HG03066 (cell line): Measurements from ENCODE around the gene LAMC2.
"Not testable (repeated sequence)": the region's sequence is repeated elsewhere in the genome, so short reads cannot be mapped to it uniquely, and the experiment has no call there.

Experiments used
- ATAC-seq: cut with Tn5 transposase; IDR thresholded peaks from one replicate; pipeline ENCODE4 v1.9.1; 2021; ENCODE audit warnings: low read depth; ENCODE audit not compliant: unreplicated experiment

LAMC2 gene

GRCh38 chr1:183251959-183252450 is 65.9 kb downstream of the LAMC2 start:
- no peak for ATAC-seq

DNA sequence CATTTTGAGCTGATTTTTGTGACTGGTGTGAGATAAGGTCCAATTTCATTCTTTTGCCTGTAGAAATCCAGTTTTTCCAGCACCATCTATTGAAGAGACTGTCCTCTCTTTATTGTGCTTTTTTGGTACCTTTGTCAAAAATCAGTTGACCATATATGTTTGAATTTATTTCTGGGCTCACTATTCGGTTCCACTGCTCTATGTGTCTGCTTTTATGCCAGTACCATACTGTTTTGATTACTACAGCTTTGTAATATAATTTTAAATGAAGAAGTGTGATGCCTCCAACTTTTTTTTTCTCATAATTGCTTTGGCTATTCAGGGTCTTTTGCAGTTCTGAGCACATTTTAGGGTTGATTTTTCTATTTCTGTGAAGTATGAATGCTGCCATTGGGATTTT is 69.0 kb downstream of the LAMC2 start:
- ATAC-seq, result no peak

- no peak for ATAC-seq
These were observed 73.9 kb downstream of the LAMC2 start for GRCh38 chr1:183259924-183260323.

GRCh38 chr1:183262628-183263200 is 76.7 kb downstream of the LAMC2 start:
- no peak for ATAC-seq

- no peak for ATAC-seq
These were observed 78.0 kb downstream of the LAMC2 start for GRCh38 chr1:183263886-183264602.

DNA sequence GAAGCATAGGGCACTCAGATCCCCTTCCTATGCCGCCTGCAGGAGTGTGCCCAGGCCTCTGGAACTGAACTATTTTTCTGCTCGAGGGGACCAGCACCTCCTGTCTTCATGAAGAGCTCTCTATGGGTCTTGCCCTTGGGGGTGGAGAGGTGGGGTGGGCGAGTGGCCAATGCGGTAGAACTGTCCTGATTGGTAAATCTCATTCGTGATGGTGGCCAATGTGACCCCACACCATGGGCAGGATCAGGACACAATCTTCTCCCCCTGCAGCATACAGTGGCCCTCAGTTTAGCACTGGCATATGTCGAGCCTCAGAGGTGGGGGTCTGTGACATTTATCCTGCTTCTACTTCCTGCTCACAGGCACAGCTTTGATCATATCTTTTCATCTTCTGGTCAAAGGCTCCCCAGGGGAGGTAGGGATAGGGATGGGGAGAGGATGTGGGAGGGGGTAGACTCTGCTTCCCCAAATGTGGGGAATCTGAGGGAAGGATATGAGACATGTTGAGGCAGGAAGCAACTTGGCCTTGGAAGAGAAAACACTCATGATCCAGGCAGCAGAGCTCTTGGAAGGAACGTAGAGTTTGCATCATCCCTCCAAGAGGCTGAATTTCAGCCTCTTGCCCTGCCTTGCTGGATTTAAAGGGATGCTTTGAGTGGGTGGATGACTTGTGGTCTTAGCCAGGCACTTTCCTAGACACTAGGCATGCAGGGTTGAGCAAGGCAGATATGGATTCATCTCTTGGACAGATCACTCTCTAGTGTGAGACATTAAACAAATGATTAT is 81.8 kb downstream of the LAMC2 start:
- ATAC-seq, result no peak

GRCh38 chr1:183270541-183271141 is 84.6 kb downstream of the LAMC2 start:
- no peak for ATAC-seq

DNA sequence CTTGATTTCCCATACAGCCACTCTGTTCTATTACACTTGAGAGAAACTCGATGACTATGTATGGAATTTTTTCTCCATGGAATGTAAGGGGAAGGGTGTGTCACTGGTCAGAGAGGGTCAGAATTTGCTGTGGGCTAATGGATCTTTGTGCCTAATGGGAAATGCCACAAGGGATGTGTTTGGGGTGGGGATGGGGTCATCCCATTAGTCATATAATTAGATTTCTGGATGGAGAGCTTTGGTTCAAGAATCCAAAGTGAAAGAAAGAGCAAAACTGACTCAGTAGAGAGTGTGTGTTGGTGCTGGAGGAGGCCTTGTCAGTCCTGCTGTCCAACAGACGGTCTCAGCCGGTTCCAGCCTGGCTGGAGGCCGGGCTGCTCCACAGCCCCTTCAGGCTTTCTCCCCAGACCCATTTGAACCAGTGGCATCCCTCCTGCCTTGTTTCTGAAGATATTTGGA is 86.4 kb downstream of the LAMC2 start:
- no peak for ATAC-seq

- no peak for ATAC-seq
These were observed 87.2 kb downstream of the LAMC2 start for GRCh38 chr1:183273300-183273699.

- ATAC-seq, result not testable (repeated sequence)
These were observed 87.9 kb downstream of the LAMC2 start for GRCh38 chr1:183273984-183274383.

DNA sequence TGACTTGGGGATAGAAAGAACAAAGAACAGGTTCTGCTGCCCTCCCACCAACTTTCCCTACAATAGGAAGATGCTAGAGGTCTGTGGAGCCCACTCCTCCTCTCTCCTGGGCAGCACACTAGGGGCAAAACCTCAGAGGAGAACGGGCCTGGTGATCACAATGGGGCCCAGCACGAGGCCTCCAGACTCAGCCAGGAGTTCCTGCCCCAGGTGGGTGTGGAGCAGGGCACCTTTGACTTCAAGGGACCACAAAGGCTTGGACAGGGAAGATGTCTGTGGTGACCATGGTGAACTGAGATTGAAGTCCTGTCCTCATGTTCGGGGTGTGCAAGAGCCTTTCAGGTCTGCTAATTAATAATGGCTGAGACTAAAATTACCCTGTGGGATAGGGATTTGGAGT is 88.8 kb downstream of the LAMC2 start:
- ATAC-seq, result no peak

DNA sequence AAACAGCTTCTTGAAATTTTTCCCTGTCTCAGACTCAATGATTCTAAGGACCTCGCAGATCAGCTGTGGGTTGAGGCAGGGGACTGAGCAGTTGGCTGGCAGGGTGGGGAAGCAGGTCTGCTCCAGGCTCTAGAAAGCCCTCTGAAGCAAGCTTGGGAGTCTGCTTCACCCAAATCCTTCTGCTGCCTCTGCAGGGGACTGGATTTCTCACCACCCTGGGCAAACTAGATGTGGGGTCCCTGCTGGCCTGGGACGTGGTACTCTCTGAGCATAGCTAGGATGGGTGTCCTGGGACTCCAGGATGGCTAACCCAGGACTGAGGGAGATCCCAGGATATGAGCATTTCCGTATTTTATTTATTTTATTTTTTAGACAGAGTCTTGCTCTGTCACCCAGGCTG is 89.3 kb downstream of the LAMC2 start:
- ATAC-seq, result no peak

DNA sequence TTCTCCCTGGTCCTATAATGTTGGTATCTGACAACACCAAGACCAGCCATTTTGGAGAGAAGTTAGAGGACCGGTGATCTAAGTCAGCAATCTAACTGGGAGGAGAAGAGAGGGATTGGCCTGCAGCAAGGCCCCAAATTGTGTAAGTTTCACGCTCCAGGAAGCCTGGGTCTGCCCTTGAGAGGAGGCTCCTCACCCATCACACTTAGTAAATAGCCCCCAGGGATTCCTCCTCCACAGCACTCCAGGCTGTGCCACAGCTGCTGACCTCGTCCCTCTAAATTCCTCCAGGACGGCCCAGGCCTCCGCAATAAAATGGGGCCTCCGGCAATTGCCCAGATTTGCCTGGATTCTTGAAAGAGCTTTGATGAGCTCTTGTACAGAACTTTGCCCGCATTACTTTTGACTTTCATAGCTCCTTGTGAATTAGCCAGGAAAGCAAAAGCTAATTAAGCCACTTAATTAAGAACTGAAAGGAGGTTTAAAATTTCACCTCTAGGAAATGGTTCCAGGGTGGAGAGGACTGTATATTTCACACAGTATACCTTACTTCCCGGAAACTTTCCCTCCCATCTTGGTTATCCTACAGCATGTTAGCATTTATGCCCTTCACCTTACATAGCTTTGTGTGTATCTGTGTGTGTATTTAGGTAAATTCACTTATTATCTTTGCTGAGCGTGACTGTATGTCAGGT is 90.5 kb downstream of the LAMC2 start:
- no peak for ATAC-seq

DNA sequence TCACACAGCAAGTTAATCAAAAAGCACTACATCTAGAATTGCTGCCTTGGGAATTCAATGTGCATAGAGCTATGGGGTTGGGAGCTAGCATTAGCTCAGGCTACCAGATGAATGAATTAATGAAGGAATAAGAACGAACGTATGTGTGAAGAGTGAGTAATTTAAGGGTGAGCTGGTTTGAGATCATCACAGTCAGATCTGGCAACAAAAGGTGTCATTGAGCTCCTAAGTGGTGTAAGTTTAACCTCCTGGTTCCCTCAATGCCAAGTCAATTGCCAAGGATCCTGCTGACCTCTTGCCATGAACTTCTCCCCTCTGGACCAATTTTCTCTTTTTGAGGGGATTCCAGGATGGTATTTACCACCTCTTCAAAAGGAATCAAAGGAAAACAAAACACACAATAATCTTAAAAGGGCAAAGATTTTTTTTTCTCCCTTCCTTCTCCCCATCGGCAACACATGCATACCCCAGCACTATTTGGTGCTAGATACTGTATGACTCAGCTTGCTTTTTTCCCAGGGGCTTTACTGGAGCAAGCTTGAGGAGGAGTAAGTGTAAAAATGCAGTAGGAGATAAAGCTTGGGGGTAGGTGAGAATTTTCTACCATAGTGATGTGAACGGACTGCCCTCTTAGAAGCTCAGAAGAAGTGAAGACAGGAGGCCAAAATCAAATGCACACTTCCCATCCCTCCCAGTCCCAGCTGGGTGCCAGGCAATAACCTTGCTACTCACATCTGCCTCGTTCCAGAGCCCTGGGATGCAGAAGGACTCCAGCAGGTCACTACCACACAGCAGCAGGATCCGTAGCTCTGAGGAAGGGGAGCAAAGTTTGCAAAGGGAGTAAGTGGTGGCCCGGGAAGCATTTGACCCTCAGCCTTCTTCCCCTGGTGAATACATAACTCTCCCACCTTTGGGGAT is 92.0 kb downstream of the LAMC2 start:
- no peak for ATAC-seq

GRCh38 chr1:183278739-183279591 is 92.9 kb downstream of the LAMC2 start:
- no peak for ATAC-seq

DNA sequence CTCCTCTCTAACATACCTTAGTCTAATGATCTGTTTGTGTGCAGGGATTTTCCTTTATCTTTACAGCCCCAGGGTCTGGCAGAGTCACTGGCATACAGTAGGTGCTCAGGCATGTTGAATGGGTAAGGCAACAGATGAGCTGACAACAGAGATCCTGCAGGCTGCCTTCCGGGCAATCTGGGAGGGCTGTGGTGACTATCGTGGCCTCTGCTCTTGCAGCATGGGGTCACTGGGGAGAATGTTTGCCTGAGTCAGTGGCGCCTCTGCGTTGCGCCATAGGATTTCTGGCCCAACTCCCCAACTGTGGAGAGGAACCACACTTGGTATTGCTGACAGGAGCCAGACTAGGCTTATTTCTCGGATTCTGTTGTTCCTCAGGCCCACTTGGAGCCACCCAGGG is 93.8 kb downstream of the LAMC2 start:
- ATAC-seq, result no peak

DNA sequence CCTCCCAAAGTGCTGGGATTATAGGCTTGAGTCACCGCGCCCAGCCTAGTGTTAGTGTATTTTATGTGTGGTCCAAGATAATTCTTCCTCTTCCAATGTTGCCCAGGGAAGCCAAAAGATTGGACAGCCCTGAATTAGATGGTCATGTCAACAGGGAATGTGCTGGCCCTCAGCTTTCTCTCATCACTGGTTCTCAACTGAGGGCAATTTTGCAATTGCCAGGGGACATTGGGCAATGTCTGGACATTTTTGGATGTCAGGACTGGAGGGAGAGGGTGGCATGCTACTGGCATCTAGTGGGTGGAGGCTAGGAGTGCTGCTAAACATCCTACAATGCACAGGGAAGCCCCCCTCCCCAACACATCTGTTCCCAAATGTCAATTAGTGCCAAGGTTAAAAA is 95.0 kb downstream of the LAMC2 start:
- no peak for ATAC-seq

DNA sequence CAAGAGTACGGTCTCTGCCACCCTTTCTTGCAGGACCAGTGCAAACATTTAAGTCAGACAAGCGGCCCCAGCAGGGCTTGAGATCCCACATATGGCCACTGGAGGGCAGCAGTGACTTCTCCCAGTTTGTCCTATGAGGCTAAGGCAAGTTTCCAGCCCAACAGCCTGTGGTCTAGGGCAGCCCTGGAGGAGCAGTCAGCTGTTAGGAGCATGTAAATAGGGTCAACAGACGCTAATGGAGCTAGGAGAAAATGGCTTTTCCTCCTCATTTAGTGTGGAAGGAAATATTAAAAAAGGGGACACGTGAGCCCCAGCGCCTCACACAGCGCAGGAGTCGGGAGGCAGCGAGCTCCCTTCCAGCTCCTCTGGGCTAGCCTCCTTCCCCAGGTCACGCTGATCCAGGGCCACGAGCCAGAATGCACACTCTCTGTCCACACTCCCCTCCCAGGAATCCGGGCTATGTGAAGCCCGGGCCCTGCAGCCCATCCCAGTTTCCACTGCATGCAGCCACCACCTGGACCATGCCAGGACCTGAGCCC is 95.6 kb downstream of the LAMC2 start:
- ATAC-seq, result peak; percentile 88
